Natural killer cell (primary cell): ENCODE data around the gene SLC40A1. TPM values are rescaled to one million over a fixed set of nuclear protein-coding genes. Genes with fewer than 3 reads are reported as not detected.

Experiments
- ATAC-seq, 3 donors: fragments of 150-1000 bp in 2 of 3; fragments of 200-7000 bp in 1 of 3; cut with Tn5 transposase; 1 replicate in 1 of 3; 2 replicates in 2 of 3; pipeline ENCODE4 v1.10.0; 2021; ENCODE audit warnings: mild to moderate bottlenecking in 2 of 3, moderate library complexity in 2 of 3
- DNase-seq, 2 donors: peaks; one replicate each; pipeline versions ENCODE4 v3.0.0 to v3.0.0-alpha.2; 2013 to 2021; ENCODE audit warnings: mixed read lengths in 1 of 2
- H3K27ac ChIP-seq: one replicate; pipeline ENCODE4 v1.5.1; 2013; ENCODE audit warnings: mild to moderate bottlenecking, low read length
- H3K27me3 ChIP-seq: one replicate; pipeline ENCODE4 v1.6.1; 2013; ENCODE audit warnings: low read length; ENCODE audit not compliant: control insufficient read depth, insufficient read depth
- H3K36me3 ChIP-seq: one replicate; pipeline ENCODE4 v1.6.1; 2013; ENCODE audit warnings: low read length; ENCODE audit not compliant: control insufficient read depth, insufficient read depth
- H3K4me1 ChIP-seq: one replicate; pipeline ENCODE4 v1.6.1; 2013; ENCODE audit warnings: low read length; ENCODE audit not compliant: control insufficient read depth, insufficient read depth
- H3K4me3 ChIP-seq: one replicate; pipeline ENCODE4 v1.5.1; 2013; ENCODE audit warnings: low read length
- H3K9me3 ChIP-seq: one replicate; pipeline ENCODE4 v1.6.1; 2013; ENCODE audit warnings: low read length; ENCODE audit not compliant: control insufficient read depth, insufficient read depth
- H3K27ac Mint-ChIP-seq, 2 donors: one replicate each; pipeline ENCODE4 v1.8.0; 2022; ENCODE audit warnings: mild to moderate bottlenecking in 2 of 2, mixed read lengths in 2 of 2, moderate library complexity in 1 of 2
- H3K27me3 Mint-ChIP-seq, 2 donors: one replicate each; pipeline ENCODE4 v1.8.0; 2022; ENCODE audit warnings: low read depth in 2 of 2, mixed read lengths in 2 of 2
- H3K36me3 Mint-ChIP-seq: one replicate; pipeline ENCODE4 v1.8.0; 2022; ENCODE audit warnings: mixed read lengths
- H3K4me1 Mint-ChIP-seq, 2 donors: one replicate each; pipeline ENCODE4 v1.8.0; 2022; ENCODE audit warnings: mixed read lengths in 2 of 2
- H3K4me3 Mint-ChIP-seq: one replicate; pipeline ENCODE4 v1.8.0; 2022; ENCODE audit warnings: mild to moderate bottlenecking, moderate library complexity, mixed read lengths
- H3K9me3 Mint-ChIP-seq, 2 donors: one replicate each; pipeline ENCODE4 v1.8.0; 2022; ENCODE audit warnings: mixed read lengths in 2 of 2
- WGBS: methylation state at CpG from one replicate; pipeline ENCODE4 v1.1.7; 2013; ENCODE audit warnings: missing lambda C conversion rate; ENCODE audit not compliant: insufficient coverage; 5-methylcytosine and 5-hydroxymethylcytosine counted together
- intact Hi-C: fragments of 100-400 bp; cut with micrococcal nuclease; formaldehyde crosslinking; loops from one replicate; pipeline ENCODE4 v1.14.2; 2022
- total RNA-seq, 4 donors: library from RNA; stranded (reverse); fragments of 120-200 nt in 1 of 4; gene quantifications; one replicate each; pipeline versions ENCODE4 v1.2.3 to v1.2.4, GENCODE V29; 2013 to 2022
- TF ChIP-seq, protein P1 (sequence below): fragments of 200-600 bp; IDR thresholded peaks from one replicate; pipeline ENCODE4 v1.8.0; 2022; ENCODE audit warnings: antibody characterized with exemption

The SLC40A1 gene
- total RNA-seq, 3 donors from 2014 or later (not counting 1 experiment from before 2014, with no cell fraction given), result 1.8 to 5.2 (median 4.4) TPM

GRCh38 chr2:189593115-189593514 is 12.5 kb upstream of the SLC40A1 start:
- ATAC-seq (no peak), DNase-seq (no peak)
- Mint-ChIP-seq H3K36me3 (no peaks in the 10 kb centered on the region), H3K27me3 (peaks cover 0 to 2% of the 10 kb centered on the region in 2 donors), H3K27ac (no peak overlapping the region), H3K4me1 (peaks cover 4 to 5% of the 10 kb centered on the region in 2 donors), H3K4me3 (no peak overlapping the region), H3K9me3 (no peaks in the 10 kb centered on the region)
- H3K27ac ChIP-seq, result no peak overlapping the region
- no peaks in the 10 kb centered on the region for H3K4me1 ChIP-seq
- intact Hi-C loops, result no loop called here
- H3K27me3 ChIP-seq, result no peaks in the 10 kb centered on the region
- no peak overlapping the region for H3K4me3 ChIP-seq
- TF ChIP-seq, protein P1, sequence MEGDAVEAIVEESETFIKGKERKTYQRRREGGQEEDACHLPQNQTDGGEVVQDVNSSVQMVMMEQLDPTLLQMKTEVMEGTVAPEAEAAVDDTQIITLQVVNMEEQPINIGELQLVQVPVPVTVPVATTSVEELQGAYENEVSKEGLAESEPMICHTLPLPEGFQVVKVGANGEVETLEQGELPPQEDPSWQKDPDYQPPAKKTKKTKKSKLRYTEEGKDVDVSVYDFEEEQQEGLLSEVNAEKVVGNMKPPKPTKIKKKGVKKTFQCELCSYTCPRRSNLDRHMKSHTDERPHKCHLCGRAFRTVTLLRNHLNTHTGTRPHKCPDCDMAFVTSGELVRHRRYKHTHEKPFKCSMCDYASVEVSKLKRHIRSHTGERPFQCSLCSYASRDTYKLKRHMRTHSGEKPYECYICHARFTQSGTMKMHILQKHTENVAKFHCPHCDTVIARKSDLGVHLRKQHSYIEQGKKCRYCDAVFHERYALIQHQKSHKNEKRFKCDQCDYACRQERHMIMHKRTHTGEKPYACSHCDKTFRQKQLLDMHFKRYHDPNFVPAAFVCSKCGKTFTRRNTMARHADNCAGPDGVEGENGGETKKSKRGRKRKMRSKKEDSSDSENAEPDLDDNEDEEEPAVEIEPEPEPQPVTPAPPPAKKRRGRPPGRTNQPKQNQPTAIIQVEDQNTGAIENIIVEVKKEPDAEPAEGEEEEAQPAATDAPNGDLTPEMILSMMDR, result no peak
- 95% methylated on average over 3 of the region's 3 CpGs for WGBS
- H3K36me3 ChIP-seq, result no peaks in the 10 kb centered on the region
- H3K9me3 ChIP-seq, result no peaks in the 10 kb centered on the region

- intact Hi-C loops, result no loop called here
- no peak overlapping the region for H3K27ac Mint-ChIP-seq
- H3K27ac ChIP-seq, result no peak overlapping the region
These were observed 11.9 kb upstream of the SLC40A1 start for GRCh38 chr2:189592353-189592984.

GRCh38 chr2:189587780-189588179 is 7.2 kb upstream of the SLC40A1 start:
- Histone ChIP-seq H3K27ac (no peak overlapping the region), H3K9me3 (no peaks in the 10 kb centered on the region), H3K4me1 (no peaks in the 10 kb centered on the region), H3K4me3 (no peak overlapping the region), H3K36me3 (no peaks in the 10 kb centered on the region), H3K27me3 (no peaks in the 10 kb centered on the region)
- ATAC-seq, result no peak
- Mint-ChIP-seq H3K27me3 (peaks cover 13 to 16% of the 10 kb centered on the region in 2 donors), H3K27ac (no peak overlapping the region), H3K36me3 (no peaks in the 10 kb centered on the region), H3K9me3 (no peaks in the 10 kb centered on the region), H3K4me1 (peaks cover under 1 to 2% of the 10 kb centered on the region in 2 donors), H3K4me3 (no peak overlapping the region)
- 14% methylated on average over 2 of the region's 4 CpGs for WGBS
- intact Hi-C loops, result no loop called here
- no peak for DNase-seq
- TF ChIP-seq, protein P1, result no peak

More at GRCh38 chr2:189592353-189592984, 11.9 kb upstream of the SLC40A1 start:
- no peaks in the 10 kb centered on the region for H3K9me3 Mint-ChIP-seq
- no peak for ATAC-seq
- H3K36me3 Mint-ChIP-seq, result no peaks in the 10 kb centered on the region
- H3K4me1 Mint-ChIP-seq, result peaks cover 4 to 5% of the 10 kb centered on the region in 2 donors
- peak in 1 of 2 donors; percentile 18 for DNase-seq
- no CpG with 5 or more reads among the region's 1 CpG for WGBS
- no peaks in the 10 kb centered on the region for H3K36me3 ChIP-seq
- no peak overlapping the region for H3K4me3 ChIP-seq
- H3K27me3 Mint-ChIP-seq, result peaks cover 0 to 2% of the 10 kb centered on the region in 2 donors
- H3K27me3 ChIP-seq, result no peaks in the 10 kb centered on the region
- no peaks in the 10 kb centered on the region for H3K9me3 ChIP-seq
- TF ChIP-seq, protein P1, result no peak
- H3K4me1 ChIP-seq, result no peaks in the 10 kb centered on the region
- no peak overlapping the region for H3K4me3 Mint-ChIP-seq
